SK-N-MC (cell line): ENCODE results near the gene KCNH3.
"Not testable (repeated sequence)": the region's sequence is repeated elsewhere in the genome, so short reads cannot be mapped to it uniquely, and the experiment has no call there.

ENCODE experiments used
- DNase-seq: peaks from one replicate; pipeline ENCODE4 v3.0.0-alpha.2; 2011; ENCODE audit warnings: low read depth, low spot score
- H3K27ac ChIP-seq: fragments of 200-600 bp; sonication (generic); 2 replicates; pipeline ENCODE4 v1.5.1; 2016; ENCODE audit warnings: mixed run types
- H3K36me3 ChIP-seq: fragments of 200-600 bp; sonication (generic); 2 replicates; pipeline ENCODE4 v1.6.1; 2017; ENCODE audit warnings: antibody characterized with exemption, low read length, mixed read lengths; ENCODE audit not compliant: insufficient read depth
- H3K4me3 ChIP-seq: fragments of 200-600 bp; sonication (generic); 2 replicates; pipeline ENCODE4 v1.5.1; 2016
- H3K9ac ChIP-seq: fragments of 200-600 bp; sonication (generic); 2 replicates; pipeline ENCODE4 v1.8.0; 2017; ENCODE audit warnings: mixed run types, mixed read lengths; ENCODE audit not compliant: insufficient read length
- H3K9me3 ChIP-seq: fragments of 200-600 bp; sonication (generic); 2 replicates; pipeline ENCODE4 v1.6.1; 2017; ENCODE audit warnings: low read depth, mild to moderate bottlenecking, antibody characterized with exemption, low read length, moderate library complexity, mixed read lengths
- EZH2 ChIP-seq: fragments of 200-600 bp; sonication (generic); IDR thresholded peaks from one replicate; pipeline ENCODE4 v1.6.1; 2017; ENCODE audit warnings: antibody characterized with exemption
- FOXP2 ChIP-seq: optimal IDR thresholded peaks from 2 replicates; pipeline ENCODE3; 2011; ENCODE audit warnings: mild to moderate bottlenecking, moderate library complexity; ENCODE audit not compliant: insufficient read depth; ENCODE audit errors: extremely low read length, control extremely low read depth
- POLR2AphosphoS5 ChIP-seq: IDR thresholded peaks from 2 replicates; pipeline ENCODE4 v1.6.1; 2012; ENCODE audit warnings: mild to moderate bottlenecking, low read depth, low read length, borderline replicate concordance

The KCNH3 gene

DNA sequence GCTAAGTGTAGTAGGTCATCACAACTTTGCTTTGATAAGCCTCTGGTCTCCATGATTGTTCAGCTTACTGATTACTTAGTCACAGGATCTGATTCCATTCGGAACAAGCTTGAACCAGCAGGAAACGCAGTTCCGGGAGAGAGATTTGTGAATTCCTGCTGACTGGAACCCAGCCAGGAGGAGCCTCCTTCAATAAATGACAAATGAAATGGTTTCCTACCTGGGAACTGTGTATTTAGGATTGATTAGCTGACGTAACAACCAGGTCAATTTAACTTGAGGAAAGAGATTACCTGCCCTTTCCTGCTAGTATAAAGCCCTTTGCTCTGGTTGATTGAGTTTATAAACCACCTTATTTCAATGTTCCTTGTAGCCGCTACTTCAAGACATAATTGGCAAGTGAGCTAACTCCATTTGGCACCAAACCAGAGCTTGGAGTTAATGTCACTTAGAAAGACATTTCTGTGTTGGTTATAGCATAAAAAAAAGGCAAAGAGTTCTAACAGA is 35.1 kb upstream of the KCNH3 start:
- Histone ChIP-seq H3K9me3 (no peaks in the 10 kb centered on the region), H3K4me3 (no peak overlapping the region), H3K9ac (no peak overlapping the region), H3K27ac (no peak overlapping the region), H3K36me3 (peaks cover 43% of the 10 kb centered on the region)
- no peak for TF ChIP-seq POLR2AphosphoS5
- no peak for TF ChIP-seq EZH2
- TF ChIP-seq FOXP2: no peak
- no peak for DNase-seq

DNA sequence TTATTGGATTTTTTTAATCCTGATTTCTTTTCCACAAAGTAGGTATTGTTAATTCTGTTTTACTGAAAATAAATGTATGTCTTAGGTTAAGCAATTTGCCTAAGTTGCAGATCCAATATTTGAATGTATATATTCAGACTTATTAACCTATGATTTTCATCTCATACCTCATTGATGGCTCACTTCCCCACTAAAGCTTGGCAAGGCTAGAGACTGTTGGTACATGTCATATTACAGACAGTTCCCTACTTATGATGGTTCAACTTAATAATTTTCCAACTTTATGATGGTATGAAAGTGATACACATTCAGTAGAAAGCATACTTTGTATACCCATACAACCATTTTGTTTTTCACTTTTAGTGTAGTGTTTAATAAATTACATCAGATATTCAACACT is 33.2 kb upstream of the KCNH3 start:
- H3K36me3 ChIP-seq: peaks cover 27% of the 10 kb centered on the region
- H3K9ac ChIP-seq: no peak overlapping the region
- DNase-seq: no peak
- H3K27ac ChIP-seq: no peak overlapping the region
- no peak overlapping the region for H3K4me3 ChIP-seq
- no peak for TF ChIP-seq EZH2
- no peak for TF ChIP-seq FOXP2
- no peak for TF ChIP-seq POLR2AphosphoS5
- no peaks in the 10 kb centered on the region for H3K9me3 ChIP-seq

DNA sequence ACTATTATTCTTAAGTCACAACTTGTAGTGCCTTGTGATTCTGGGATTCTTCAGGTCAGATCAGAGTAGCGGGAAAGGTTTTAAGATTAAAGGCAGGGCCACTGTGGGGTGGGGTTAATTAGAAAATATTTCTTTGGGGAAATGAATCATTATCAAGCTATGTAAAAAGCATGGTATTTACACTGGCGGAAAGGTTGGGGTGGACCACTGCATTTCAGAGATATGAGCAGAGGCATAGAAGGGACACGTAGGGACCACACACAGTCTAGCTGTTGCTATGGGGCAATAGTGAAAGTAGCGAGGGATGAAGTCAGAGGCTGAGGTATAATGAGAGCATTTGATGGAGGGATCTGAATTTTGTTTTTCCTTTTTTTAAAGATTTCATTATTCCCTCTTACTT is 31.7 kb upstream of the KCNH3 start:
- TF ChIP-seq POLR2AphosphoS5 (no peak), EZH2 (no peak), FOXP2 (no peak)
- no peak overlapping the region for H3K27ac ChIP-seq
- H3K36me3 ChIP-seq: peaks cover 17% of the 10 kb centered on the region
- no peak overlapping the region for H3K9ac ChIP-seq
- no peaks in the 10 kb centered on the region for H3K9me3 ChIP-seq
- H3K4me3 ChIP-seq: no peak overlapping the region
- DNase-seq: no peak

DNA sequence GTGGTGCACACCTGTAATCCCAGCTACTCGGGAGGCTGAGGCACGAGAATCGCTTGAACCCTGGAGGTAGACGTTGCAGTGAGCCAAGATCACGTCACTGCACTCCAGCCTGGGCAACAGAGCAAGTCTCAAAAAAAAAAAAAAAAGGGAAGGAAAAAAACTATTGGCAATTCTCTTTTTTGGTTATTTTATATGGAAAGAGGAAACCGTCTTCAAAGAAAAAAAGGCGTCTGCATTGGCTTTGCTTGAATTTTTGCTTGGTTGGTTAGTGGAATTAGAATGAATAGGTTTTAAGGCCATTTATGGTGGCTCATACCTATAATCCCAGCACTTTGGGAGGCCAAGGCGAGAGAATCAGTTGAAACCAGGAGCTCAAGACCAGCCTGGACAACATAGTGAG is 29.1 kb upstream of the KCNH3 start:
- not testable (repeated sequence) for H3K9me3 ChIP-seq, H3K36me3 ChIP-seq, H3K27ac ChIP-seq, H3K9ac ChIP-seq, DNase-seq, H3K4me3 ChIP-seq

DNA sequence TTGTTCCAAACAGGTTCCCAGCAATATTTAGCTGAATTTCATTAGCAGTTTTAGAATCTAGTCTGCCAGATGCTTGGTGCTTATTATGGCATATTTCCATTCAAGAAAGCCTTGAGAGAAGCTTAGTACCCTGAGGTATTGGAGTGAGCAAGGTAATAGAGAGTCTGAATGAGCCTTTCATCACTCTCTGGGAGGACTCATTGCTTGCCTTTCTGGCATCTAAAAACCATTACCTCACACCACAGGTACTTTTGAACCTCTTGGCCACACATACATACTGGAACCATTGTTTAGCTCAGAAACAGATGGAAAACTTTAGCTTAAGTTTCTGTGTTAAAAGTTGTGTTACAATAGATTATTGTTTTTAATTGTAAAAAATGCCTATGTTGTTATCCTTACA is 27.4 kb upstream of the KCNH3 start:
- Histone ChIP-seq H3K9me3 (no peaks in the 10 kb centered on the region), H3K9ac (no peak overlapping the region), H3K4me3 (no peak overlapping the region), H3K27ac (peak overlapping the region; percentile 51; the same call in 1 of the 2 replicates), H3K36me3 (no peaks in the 10 kb centered on the region; the same call in 1 of the 2 replicates)
- DNase-seq: no peak
- TF ChIP-seq FOXP2 (no peak), EZH2 (no peak), POLR2AphosphoS5 (no peak)

DNA sequence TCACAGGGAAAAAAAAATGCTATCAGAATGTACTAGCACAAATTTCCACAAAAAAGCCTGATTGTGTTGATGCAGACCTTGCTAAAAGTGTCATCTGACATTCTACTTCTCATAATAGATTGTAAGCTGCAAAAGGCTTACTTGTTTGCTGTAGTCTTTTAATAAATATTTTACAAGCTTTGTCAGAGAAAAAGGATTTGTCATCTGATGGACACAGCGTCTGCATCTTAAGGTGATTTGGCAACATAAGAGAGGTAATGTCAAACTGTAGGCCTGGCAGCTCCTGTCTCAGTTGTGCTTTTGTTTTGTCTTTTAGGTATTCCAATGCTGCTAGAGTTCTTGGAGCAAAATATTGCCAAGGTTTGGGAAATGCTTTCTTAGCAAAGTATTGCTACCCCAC is 26.3 kb upstream of the KCNH3 start:
- peaks cover 4% of the 10 kb centered on the region; the same call in 1 of the 2 replicates for H3K36me3 ChIP-seq
- H3K9ac ChIP-seq: no peak overlapping the region
- TF ChIP-seq FOXP2 (no peak), POLR2AphosphoS5 (no peak), EZH2 (no peak)
- H3K27ac ChIP-seq: 0 out of 2 replicates have a peak overlapping the region, but pooled peaks have one; percentile 30
- H3K9me3 ChIP-seq: no peaks in the 10 kb centered on the region
- no peak for DNase-seq
- no peak overlapping the region for H3K4me3 ChIP-seq

DNA sequence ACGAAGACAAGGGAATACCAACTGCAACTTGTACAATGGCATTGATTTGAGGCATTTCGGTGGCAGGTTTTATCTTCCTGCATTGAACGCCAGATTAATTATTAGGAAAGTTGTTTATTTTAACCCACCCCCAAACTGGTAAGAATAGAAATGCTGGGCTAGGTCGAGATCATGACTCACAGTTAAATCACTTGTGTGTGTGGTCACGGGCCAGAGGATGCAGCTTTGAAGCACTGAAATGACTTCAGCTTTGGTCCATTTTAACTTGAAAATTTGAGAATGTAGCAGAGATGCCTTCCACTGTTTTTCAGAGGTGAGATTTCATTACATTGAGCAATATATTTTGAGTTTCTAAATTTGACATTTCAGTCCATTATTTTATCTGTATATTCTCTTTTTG is 23.6 kb upstream of the KCNH3 start:
- no peak for DNase-seq
- H3K27ac ChIP-seq: no peak overlapping the region
- no peaks in the 10 kb centered on the region for H3K9me3 ChIP-seq
- TF ChIP-seq POLR2AphosphoS5: no peak
- TF ChIP-seq FOXP2: no peak
- no peak for TF ChIP-seq EZH2
- no peak overlapping the region for H3K9ac ChIP-seq
- H3K36me3 ChIP-seq: peaks cover 4% of the 10 kb centered on the region; the same call in 1 of the 2 replicates
- no peak overlapping the region for H3K4me3 ChIP-seq

DNA sequence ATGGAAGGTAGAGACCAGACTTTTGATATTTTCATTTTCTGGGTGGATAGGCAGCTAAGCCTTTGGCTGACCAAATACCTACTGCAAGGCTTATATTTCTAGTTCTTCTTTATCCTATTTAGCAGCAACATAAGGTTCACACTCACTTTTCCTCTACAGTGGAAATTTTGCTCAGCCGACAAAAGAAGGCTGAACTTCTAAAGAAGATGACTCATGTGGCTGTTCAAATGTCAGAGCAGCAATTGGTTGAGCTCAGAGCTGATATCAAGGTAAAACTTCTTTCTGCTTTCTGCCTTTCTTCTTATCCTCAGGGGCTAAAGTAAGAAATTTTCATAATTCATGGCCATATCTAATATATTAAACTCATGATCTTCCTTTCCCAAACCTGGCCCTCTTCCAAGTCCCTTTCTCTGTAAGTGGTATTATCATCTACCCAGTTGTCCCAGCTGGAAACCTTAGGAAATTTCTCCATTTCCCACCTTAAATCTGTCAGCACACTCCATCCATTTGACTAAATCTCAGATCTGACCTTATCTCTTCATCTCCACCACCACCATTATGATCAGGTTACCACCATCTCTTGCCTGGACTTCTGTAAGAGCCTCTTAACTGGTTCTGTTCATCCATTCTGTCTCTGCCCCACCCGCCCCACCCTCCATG is 19.8 kb upstream of the KCNH3 start:
- TF ChIP-seq POLR2AphosphoS5 (no peak), EZH2 (no peak), FOXP2 (no peak)
- no peaks in the 10 kb centered on the region for H3K9me3 ChIP-seq
- peaks cover 23% of the 10 kb centered on the region for H3K36me3 ChIP-seq
- no peak for DNase-seq
- no peak overlapping the region for H3K4me3 ChIP-seq
- H3K9ac ChIP-seq: no peak overlapping the region
- peak overlapping the region; percentile 51; the same call in 1 of the 2 replicates for H3K27ac ChIP-seq

DNA sequence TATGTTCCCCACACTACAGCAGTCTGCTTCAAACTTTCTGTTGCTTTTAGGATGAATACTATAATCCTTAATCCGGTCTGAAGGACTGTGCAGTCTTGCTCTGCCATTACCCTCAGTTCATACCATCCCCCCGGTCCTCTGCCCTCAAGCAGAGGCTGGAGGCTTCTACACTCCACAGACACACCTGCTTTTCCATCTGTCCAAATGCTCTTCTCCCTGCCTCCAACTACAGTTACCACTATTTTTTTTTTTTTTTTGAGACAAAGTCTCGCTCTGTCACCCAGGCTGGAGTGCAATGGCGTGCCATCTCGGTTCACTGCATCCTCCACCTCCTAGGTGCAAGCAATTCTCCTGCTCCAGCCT is 19.3 kb upstream of the KCNH3 start:
- no peak for DNase-seq
- Histone ChIP-seq H3K4me3 (no peak overlapping the region), H3K9me3 (no peaks in the 10 kb centered on the region), H3K9ac (no peak overlapping the region), H3K27ac (no peak overlapping the region), H3K36me3 (peaks cover 28% of the 10 kb centered on the region)
- no peak for TF ChIP-seq POLR2AphosphoS5
- TF ChIP-seq FOXP2: no peak
- TF ChIP-seq EZH2: no peak

DNA sequence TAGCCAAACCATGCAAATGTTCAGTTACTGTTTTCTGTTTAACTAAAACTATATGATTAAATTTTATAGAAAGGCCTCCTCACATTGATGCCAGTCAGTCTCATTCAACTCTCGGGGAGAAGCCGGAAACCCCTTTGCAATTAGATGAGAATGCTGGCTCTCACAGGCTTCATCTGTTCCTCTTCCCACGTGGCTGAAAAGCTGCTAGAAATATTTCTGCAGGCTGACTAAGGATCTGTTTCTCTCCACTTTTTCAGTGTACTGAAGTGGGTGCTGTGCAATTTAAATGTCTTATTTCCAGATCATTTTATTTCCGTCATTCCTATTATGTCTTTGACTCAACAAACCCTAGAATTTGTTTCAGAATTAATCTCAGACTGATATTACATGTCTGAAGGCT is 17.4 kb upstream of the KCNH3 start:
- H3K9me3 ChIP-seq: no peaks in the 10 kb centered on the region
- no peak for DNase-seq

More for the DNA sequence above, 17.4 kb upstream of the KCNH3 start:
- Histone ChIP-seq H3K4me3 (no peak overlapping the region), H3K36me3 (peaks cover 46% of the 10 kb centered on the region), H3K27ac (no peak overlapping the region), H3K9ac (no peak overlapping the region)
- no peak for TF ChIP-seq EZH2
- no peak for TF ChIP-seq FOXP2
- no peak for TF ChIP-seq POLR2AphosphoS5
